ENCODE measurements around the gene PPP1R8.

The PPP1R8 gene

DNA sequence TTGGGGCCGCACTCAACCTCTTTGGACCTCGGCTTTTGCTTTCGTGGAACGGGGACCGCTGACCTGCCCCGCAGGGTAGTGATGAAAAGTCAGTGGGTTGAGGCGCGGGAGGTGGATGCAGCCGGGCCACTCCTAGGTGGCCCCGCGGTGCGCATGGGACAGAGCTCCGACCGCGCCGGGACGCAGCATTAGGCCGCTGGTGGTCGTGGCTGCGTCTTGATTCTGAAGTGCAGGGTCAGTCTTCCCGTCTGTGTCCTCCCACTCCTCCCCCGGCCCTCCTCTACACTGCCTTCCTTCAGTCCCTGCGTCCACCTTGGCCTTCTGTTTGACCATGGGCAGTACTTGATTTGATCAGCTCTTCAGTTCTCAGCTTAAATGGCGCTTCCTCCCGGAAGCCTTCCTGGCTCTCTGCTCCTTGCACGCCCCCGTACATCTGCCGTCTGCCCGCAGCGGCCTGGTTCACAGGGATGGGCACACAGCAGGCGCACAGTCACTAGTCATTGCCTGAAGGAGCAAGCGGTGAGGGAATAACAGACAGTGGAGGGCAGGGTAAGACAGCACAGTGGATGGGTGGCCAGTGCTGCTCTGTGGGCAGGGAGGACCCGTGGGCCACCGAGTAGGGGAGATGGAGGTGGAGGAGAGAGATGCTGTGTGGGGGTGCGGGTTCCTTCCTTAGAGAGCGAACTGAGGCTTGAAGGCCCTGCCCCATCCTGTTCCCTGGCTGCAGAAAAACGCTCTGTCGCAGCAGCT lies 42.4 kb downstream of the PPP1R8 start:
- DNase-seq, result peak; percentile 70

DNA sequence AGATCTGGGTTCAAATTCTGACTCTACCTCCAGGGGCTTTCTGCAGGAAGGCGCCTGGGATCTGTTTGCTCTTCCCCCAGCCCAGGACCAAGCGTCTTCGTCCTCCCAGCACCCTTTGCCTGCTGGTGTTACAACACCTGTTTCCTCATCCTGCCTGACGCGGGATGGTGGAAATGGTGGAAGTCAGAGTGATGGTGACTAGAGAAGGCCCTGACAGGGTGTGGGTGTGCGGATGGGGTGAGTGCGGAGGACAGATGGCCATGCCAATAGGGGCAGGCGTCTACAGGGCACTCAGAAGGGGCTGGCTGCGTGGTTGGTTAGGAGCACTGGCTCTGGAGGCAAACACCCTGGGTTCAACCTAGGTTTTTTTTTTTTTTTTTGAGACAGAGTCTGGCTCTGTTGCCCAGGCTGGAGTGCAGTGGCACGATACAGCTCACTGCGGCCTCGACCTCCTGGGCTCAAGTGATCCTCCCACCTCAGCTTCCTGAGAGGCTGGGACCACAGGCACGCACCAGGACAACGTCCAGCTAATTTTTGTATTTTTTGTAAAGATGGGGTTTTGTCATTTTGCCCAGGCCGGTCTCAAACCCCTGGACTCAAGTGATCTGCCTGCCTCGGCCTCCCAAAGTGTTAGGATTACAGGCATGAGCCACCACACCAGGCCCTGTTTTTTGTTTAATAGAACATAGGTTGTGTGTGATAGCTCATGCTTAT lies 43.2 kb downstream of the PPP1R8 start:
- no peak for DNase-seq

DNA sequence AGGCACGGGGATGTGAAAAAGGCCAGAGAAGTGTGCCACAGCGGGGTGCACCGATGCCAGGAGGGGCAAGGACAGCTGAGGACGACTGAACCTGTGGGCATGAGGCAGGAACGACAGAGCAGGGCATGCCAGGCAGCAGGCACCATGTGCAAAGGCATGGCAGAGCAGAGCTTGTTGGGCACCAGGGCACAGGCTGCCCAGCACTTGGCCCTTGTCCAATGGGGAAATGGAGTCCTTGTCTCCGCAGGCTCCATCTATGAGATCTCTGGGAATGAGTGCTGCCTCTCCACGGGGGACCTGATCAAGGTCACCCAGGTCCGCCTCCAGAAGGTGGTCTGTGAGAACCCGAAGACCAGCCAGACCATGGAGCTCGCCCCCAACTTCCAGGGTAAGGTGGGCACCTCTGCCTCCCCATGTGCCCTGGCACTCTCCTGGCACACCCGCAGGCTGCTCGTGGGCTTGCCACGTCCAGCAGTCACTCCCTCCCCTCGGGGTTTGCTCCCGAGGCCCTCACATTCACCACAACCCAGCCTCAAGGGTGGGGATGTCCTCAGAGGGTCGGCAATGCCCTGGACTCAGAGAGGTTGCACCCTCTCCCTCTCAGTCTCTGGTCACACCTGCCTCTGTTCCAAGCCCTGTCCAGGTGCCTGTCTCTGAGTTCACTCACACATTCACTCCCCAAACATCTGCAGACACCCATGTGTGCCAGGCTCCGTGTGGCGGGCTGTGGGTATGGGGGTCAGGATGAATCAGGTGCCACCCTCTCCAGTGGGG lies 45.9 kb downstream of the PPP1R8 start:
- DNase-seq, result no peak

DNA sequence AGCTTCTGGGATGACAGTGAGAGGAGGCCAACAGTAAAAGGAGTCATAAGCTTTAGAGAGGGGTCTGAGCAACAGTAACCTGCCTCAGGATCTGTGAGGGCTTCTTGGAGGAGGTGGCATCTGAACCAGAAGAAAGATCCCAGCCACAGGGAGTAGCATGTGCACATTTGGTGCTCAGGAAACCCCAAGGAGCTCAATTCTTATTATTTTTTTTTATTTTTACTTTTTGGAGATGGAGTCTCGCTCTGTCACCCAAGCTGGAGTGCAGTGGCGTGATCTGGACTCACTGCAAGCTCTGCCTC lies 46.5 kb downstream of the PPP1R8 start:
- DNase-seq, result no peak

DNA sequence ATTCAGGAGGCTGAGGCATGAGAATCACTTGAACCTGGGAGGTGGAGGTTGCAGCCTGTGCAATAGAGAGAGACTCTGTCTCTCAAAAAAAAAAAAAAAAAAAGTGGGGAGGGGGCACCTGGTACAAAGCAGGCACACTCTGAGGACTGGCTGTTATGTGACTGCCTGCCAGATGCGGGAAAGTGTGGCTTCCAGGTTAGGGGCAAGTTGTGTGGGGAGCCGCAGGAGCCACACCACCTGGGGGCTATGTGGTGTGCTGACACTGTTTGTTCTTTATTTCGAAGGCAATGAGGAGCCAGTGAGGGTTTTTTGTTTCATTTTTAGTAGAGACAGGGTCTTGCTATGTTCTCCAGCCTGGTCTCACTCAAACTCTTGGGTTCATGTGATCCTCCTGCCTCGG lies 47.5 kb downstream of the PPP1R8 start:
- no peak for DNase-seq

DNA sequence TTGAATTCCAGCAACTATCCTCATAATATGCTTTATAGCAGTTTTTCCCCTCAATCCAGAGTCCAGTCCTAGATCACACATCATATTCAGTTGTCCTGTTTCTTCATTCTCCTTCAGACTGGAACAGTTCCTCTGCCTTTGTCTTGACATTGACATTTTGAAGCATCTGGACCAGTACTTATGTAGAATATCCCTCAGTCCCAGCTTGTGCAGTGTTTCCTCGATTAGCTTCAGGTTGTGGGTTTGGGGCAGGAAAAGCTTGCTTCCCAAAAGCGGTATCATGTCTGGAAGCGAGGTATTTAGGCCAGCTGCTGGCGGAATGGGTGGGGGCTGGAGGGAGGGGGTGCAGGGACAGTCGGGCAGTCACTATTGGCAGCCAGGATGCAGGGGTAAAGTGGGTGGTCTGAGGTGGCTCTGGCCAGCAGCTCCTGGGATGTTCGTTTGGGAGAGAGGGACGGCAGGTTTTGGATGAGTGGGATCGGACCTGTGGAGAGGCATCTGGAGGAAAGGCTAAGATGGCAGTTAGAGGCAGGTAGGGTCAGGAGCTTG lies 48.3 kb downstream of the PPP1R8 start:
- DNase-seq, result no peak

DNA sequence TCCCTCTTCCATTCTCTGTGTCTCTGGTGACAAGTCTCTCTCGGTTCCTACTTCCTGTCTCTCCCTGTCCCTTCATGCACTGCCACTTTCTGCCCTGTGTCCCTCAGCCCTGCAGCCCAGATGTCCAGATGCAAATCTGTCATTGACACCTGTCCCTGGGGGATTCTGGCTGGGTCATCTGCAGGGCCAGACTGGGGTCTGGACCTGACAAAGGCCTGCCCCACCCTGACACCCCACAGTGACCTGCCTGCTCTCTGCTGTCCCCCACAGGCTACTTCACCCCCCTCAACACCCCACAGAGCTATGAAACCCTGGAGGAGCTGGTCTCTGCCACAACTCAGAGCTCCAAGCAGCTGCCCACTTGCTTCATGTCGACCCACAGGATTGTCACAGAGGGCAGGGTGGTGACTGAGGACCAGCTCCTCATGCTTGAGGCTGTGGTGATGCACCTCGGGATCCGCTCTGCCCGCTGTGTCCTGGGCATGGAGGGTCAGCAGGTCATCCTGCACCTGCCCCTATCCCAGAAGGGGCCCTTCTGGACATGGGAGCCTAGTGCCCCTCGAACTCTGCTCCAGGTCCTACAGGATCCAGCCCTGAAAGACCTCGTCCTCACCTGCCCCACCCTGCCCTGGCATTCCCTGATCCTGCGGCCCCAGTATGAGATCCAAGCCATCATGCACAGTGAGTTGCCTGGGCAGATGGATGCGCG lies 48.9 kb downstream of the PPP1R8 start:
- DNase-seq, result no peak

DNA sequence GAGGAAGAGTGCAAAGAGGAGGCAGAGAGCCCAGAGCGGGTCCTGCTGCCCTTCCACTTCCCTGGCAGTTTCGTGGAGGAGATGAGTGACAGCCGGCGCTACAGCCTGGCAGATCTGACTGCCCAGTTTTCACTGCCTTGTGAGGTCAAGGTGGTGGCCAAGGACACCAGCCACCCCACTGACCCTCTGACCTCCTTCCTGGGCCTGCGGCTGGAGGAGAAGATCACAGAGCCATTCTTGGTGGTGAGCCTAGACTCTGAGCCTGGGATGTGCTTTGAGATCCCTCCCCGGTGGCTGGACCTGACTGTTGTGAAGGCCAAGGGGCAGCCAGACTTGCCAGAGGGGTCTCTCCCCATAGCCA lies 51.9 kb downstream of the PPP1R8 start:
- no peak for DNase-seq

DNA sequence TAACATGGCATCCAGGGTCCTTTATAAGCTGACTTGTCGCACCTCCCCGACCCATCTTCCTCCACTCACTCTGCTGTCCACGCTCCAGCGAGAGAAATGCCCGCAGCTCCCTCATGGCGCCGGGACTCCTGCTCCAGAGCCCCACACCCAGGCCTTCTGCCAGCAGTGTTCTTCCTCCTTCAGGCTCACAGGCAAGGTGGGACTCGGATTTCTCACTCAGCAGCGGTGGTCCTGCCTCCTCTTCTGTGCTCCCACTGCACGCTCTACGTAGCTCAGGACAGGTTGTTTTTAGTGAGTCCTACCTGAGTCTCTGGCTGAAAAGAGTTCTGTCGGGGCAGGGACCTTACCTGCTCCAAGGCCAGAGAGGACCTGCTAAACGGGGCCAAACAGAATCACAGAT lies 53.0 kb downstream of the PPP1R8 start:
- DNase-seq, result no peak

DNA sequence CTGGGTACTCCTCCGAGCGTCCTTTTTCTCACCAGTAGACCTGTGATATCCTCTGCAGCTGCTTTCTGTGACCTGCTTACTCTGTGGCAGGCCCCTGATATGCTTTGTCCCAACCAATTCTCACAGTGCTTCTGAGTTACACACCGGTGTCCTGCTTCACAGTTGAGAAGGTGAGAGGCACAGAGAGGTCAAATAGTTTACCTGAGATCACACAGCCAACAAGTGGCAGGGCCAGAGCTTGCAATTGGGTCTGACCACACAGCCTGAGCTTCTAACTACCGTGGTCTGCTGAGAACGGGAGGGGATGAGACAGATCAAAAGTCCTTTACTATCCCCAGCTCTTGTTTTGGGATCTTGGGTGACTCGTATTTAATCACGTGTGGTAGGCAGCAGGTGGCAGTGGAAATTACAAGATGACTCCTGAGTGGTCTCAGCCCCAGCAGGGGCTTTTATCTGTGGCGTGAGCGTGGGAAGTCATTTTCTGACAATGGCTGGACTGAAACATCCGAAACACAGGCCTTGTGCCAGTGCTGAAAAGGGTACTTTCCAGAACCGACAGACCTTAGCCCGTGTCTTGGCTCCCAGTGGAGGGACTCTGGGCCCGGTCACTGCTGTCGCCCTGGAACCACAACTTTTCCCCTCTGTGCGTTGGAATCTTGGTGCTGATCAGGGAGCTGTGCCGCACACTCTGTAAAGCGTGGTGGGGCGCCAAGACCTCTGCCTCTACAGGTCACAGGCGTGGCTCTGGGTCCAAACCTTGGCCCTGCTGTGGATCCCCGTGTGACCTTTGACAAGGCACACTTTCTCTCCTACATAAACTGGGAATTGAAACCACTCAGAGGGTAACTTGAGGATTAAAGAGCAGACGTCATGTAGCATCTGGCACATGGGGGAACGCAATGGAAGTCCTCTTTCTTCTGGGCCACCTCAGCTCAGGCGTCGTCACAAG lies 53.7 kb downstream of the PPP1R8 start:
- no peak for DNase-seq

DNA sequence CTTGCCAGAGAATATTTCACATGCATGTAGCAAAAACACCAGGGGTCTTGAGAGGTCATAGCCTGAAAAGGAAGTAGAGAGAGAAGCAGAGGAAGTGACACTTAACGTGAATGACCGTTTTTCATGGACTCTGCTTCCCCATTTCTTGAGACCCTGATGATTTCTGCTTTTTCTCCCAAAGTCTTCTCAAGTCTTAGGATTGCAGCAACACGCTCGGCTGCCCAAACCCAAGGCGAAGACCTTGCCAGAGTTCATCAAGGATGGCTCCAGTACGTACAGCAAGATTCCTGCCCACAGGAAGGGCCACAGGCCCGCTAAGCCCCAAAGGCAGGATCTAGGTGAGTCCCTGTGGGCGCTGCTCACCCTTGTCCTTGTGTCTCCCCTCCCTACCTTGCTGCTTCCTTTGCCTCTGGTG lies 54.5 kb downstream of the PPP1R8 start:
- DNase-seq, result no peak

DNA sequence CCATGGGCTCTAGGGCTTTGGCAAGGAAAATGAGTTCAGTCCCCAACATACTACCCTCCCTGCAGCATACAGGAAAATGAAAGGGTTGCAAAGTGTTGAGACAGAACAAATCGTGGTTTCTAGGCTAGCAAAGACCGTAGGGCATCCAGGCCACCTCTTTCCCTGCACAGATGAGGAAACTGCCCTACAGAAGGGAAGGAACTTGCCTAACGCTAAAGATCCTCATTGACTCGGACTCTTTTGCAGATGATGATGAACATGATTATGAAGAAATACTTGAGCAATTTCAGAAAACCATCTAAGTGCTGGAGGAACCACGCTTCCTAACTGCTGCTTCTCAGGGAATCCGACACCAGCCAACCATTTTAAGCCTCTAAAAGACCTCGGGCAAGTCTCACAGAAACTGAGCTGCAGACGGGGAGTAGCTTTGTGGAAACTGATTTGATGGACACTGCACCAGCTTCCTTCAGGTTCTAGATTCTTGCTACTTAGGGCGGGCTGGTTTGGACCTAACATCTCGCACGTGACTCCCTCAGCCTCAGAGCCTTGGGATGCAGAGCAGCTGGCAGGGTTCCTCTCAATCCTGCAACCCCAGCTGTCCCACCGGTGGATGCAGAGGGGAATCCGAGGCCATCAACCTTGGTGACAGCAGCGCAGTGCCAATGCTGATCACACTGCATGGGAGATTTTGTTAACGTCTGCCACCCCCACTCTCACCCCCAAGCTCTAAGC lies 55.2 kb downstream of the PPP1R8 start:
- DNase-seq, result no peak

DNA sequence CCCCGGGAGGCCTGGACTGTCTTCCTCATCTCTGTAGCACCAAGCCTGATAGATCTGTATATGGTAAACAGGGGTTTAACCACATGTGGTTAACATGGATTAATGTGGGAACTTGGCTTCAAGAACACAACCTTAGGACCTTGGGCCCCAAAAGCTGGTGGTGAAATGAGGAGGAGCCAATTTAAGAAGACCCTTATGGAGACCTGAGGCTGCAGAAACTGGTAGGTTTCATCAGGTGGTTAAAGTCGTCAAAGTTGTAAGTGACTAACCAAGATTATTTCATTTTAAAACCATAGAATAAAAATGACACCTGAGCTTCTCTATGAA lies 55.7 kb downstream of the PPP1R8 start:
- no peak for DNase-seq

DNA sequence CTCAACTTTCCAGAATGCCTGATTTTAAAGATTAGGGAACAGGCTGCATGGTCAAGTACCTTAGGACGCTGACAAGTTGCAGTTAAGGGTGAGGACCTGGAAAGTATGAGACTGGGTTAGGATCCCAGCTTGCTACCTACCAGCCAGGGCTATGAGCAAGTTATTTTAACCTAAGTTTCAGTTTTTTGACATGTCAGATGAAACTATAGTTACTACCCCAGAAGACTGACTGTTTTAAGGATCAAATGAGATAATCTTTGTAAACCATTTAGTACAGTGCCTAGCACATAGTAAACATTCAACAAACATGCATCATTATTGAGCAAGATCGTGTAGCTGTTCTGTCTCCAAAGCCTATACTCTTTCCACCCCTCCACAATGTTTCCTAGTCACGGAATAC lies 56.2 kb downstream of the PPP1R8 start:
- no peak for DNase-seq

DNA sequence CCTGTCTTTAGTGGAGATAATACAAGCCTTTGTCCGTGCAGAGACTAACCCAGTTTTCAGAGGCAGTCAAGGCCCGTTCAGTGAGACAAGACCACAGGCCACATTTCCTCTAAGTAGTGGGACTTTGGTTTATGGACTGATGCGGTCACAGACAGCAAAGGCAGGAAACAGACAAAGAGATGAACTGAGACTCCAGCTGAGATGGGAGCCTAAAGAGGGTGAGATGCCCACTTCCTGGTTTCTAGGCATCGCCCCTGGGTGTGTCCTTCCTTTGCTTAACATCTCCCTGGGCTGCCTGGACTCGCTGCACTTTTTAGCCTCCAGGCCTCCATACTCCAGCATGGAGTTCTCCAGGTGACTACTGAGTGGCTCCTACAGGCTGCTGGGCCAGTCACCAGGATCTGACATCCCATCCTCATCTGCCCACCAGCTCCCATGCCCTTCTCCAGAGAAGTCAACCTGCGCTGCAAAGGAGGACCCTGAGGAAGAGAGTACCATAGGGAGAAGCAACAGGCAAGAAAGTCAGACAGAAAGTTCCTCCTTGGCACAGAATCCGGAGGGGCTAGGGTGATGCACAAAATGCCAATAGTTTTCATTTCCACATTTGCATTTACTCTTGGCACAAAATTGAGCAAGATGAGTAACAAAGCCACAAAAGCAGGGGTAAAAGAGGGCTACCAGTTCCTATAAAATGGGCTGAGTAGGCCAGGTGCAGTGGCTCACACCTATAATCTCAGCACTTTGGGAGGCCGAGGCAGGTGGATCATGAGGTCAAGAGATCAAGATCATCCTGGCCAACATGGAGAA lies 56.8 kb downstream of the PPP1R8 start:
- DNase-seq, result no peak

DNA sequence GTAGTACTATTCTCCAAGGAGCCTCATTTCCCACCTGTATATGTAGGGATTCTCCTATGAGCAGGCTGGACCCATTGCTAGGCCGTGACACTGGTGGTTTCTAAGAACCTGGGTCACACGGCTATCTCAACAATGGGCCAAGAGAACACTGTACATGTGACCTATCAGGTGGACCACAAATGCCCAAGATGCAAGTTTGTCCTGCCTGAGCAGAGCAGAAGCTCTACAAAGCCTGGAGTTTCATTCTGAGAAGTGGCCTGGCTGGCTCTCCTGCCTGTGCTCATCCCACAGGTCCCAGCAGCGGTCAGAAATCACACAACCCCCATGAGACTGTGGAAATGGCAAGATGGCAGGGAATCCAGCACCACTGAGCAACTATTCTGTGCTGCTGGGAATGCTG lies 58.9 kb downstream of the PPP1R8 start:
- DNase-seq, result no peak

DNA sequence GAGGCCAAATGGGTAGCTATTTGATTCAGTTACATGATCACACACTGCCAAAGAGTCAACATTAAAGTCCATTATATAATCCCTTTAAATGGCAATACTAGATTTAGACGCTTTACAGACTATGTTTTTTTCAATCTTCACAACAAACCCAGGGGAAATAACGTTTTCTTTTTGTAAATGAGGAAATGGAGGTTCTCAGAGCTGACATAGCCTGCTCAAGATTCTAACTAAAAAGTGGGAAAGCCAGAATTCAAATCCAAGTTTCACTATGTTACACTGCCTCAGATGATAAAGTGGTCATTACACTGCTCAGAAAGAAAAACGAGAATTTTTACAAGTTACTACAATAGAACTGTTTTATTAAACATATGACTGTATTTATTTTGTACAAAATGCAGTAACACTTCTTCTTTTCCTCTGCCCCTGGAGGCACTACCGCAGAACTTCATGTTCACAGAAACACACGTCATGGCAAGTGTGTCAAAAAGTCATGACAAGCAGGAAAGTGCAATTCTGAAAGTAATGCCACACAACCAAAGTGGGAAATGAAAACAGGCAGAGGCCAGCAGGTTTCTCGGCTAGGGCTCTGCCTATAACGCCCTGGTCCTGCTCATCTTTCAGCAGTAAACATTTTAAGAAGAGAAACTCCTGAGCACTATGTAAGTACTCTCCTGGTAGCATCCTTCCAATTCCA lies 60.8 kb downstream of the PPP1R8 start:
- no peak for DNase-seq

DNA sequence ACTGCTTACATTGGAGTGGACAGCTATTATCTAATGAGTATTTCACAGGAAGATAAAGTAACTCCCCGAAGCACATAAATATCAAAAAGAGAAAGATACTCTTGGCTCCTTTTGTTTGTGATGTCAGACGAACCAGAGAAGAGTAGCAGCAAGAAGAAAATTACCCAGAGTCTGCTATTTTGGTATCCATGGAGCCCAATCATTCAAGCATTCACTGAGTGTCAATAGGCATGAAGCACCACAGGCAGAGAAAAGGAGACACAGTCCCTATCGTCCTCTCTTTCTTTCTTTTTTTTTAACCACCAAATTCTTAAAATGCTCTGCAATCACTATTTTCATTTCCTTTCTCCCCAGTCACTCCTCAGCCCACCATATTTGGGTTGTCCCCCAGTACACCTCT lies 63.9 kb downstream of the PPP1R8 start:
- DNase-seq, result no peak

Measured in activated CD8-positive, alpha-beta memory T cell treated with anti-CD3 and anti-CD28 coated beads, Interleukin-2, amount 50 U/mL, for 48 hours (primary cell).